ENCODE data around the gene CYP27A1. TPM values are rescaled to one million over a fixed set of nuclear protein-coding genes. Genes with fewer than 3 reads are reported as not detected.

The CYP27A1 gene
- total and polyA plus RNA-seq, 11 donors: 3.3 to 43.8 (median 7.4) TPM

- WGBS, 4 donors: 67 to 75% (median 69%) methylated on average over 7 of the region's 7 CpGs
- Histone ChIP-seq H3K27me3 (peaks cover 0 to 1% (median 0%) of the 10 kb centered on the region in 9 donors), H3K4me1 (no peaks in the 10 kb centered on the region), H3K9me3 (no peaks in the 10 kb centered on the region), H3K36me3 (peaks cover 0 to 24% (median 6%) of the 10 kb centered on the region in 9 donors), H3K4me3 (no peak overlapping the region), H3K27ac (no peak overlapping the region)
- DNase-seq (no peak), ATAC-seq (no peak)
- TF ChIP-seq POLR2A (IDR thresholded peaks at IDR 0.05): no peak
- no peak for TF ChIP-seq CTCF (IDR thresholded peaks at IDR 0.05)
- intact Hi-C loops (cut with DNase I): loop anchor here in 1 of 10 donors (10.0 kb wide), 1 partner anchor 48 kb away; no protein-coding TSS in a partner anchor
Measured at GRCh38 chr2:218822622-218823021, 40.7 kb downstream of the CYP27A1 start.

GRCh38 chr2:218823196-218823855, 41.4 kb downstream of the CYP27A1 start:
- Histone ChIP-seq H3K9me3 (no peaks in the 10 kb centered on the region), H3K27ac (no peak overlapping the region), H3K36me3 (peaks cover 0 to 18% (median 3%) of the 10 kb centered on the region in 9 donors), H3K4me3 (no peak overlapping the region), H3K4me1 (no peaks in the 10 kb centered on the region), H3K27me3 (peaks cover 0 to 7% (median 0%) of the 10 kb centered on the region in 9 donors)
- no peak for TF ChIP-seq POLR2A (IDR thresholded peaks at IDR 0.05)
- no peak for TF ChIP-seq CTCF (IDR thresholded peaks at IDR 0.05)
- DNase-seq (no peak), ATAC-seq (no peak)
- WGBS, 4 donors: 79 to 85% (median 82%) methylated on average over 9 of the region's 9 CpGs
- intact Hi-C loops (cut with DNase I): loop anchor here in 1 of 10 donors (10.0 kb wide), 1 partner anchor 49 kb away; no protein-coding TSS in a partner anchor

GRCh38 chr2:218824004-218824403, 42.1 kb downstream of the CYP27A1 start:
- no peak overlapping the region for H3K4me3 ChIP-seq
- DNase-seq: no peak
- peaks cover 0 to 7% (median 0%) of the 10 kb centered on the region in 9 donors for H3K27me3 ChIP-seq
- H3K36me3 ChIP-seq: peaks cover 0 to 12% (median 0%) of the 10 kb centered on the region in 9 donors
- H3K4me1 ChIP-seq: no peaks in the 10 kb centered on the region
- intact Hi-C loops (cut with DNase I): loop anchor here in 1 of 10 donors (10.0 kb wide), 1 partner anchor 49 kb away; no protein-coding TSS in a partner anchor
- WGBS, 4 donors: 87 to 93% (median 90%) methylated on average over 7 of the region's 7 CpGs
- no peak overlapping the region for H3K27ac ChIP-seq
- ATAC-seq: no peak
- TF ChIP-seq POLR2A (IDR thresholded peaks at IDR 0.05): no peak
- TF ChIP-seq CTCF (IDR thresholded peaks at IDR 0.05): no peak
- H3K9me3 ChIP-seq: no peaks in the 10 kb centered on the region

GRCh38 chr2:218826791-218827190, 44.8 kb downstream of the CYP27A1 start:
- 83 to 89% (median 84%) methylated on average over 7 to 10 of the region's 10 CpGs for WGBS, 4 donors
- intact Hi-C loops (cut with DNase I): loop anchor here in 1 of 10 donors (10.0 kb wide), 1 partner anchor 52 kb away; no protein-coding TSS in a partner anchor
- Histone ChIP-seq H3K27ac (no peak overlapping the region), H3K27me3 (peaks cover 0 to 14% (median 0%) of the 10 kb centered on the region in 9 donors), H3K9me3 (no peaks in the 10 kb centered on the region), H3K4me1 (peaks cover 0 to 19% (median 1%) of the 10 kb centered on the region in 12 donors), H3K4me3 (no peak overlapping the region), H3K36me3 (no peaks in the 10 kb centered on the region)
- no peak for ATAC-seq
- no peak for DNase-seq
- TF ChIP-seq POLR2A (IDR thresholded peaks at IDR 0.05) (no peak), CTCF (IDR thresholded peaks at IDR 0.05) (no peak)

Data from heart left ventricle (tissue), 16 donors.